WERI-Rb-1 (cell line): ENCODE measurements around the gene SLC22A1.
"Not testable (repeated sequence)": the region's sequence is repeated elsewhere in the genome, so short reads cannot be mapped to it uniquely, and the experiment has no call there.

ENCODE experiments used
- DNase-seq: peaks from one replicate; pipeline ENCODE4 v3.0.0-alpha.2; 2020
- H3K27ac ChIP-seq: fragments of 250-450 bp; sonication (Bioruptor Pico); 2 replicates; pipeline ENCODE4 v1.5.1; 2020; ENCODE audit warnings: mild to moderate bottlenecking, moderate library complexity
- H3K27me3 ChIP-seq: fragments of 250-450 bp; sonication (Bioruptor Pico); 2 replicates; pipeline ENCODE4 v1.5.1; 2021; ENCODE audit warnings: mild to moderate bottlenecking, low read depth, moderate library complexity; ENCODE audit not compliant: insufficient read depth, severe bottlenecking
- H3K36me3 ChIP-seq: fragments of 250-450 bp; sonication (Bioruptor Pico); 2 replicates; pipeline ENCODE4 v1.5.1; 2020; ENCODE audit warnings: mild to moderate bottlenecking, moderate library complexity
- H3K4me3 ChIP-seq: 2 replicates; pipeline ENCODE4 v1.5.1; 2011; ENCODE audit warnings: low read depth, mild to moderate bottlenecking, control low read depth, low read length
- H3K9me3 ChIP-seq: fragments of 250-450 bp; sonication (Bioruptor Pico); 2 replicates; pipeline ENCODE4 v1.5.1; 2021; ENCODE audit warnings: mild to moderate bottlenecking, moderate library complexity; ENCODE audit not compliant: severe bottlenecking
- CTCF ChIP-seq: IDR thresholded peaks from 2 replicates; pipeline ENCODE4 v1.5.1; 2011; ENCODE audit warnings: low read depth, mild to moderate bottlenecking, control low read depth, inconsistent platforms, low read length

SLC22A1 gene

GRCh38 chr6:160131636-160132296 is 10.2 kb downstream of the SLC22A1 start:
- H3K4me3 ChIP-seq: no peak overlapping the region
- no peak for DNase-seq
- peaks cover 78% of the 10 kb centered on the region for H3K27me3 ChIP-seq
- no peak for TF ChIP-seq CTCF
- no peak overlapping the region for H3K27ac ChIP-seq
- H3K9me3 ChIP-seq: no peaks in the 10 kb centered on the region
- no peaks in the 10 kb centered on the region for H3K36me3 ChIP-seq

GRCh38 chr6:160132297-160132637 is 10.7 kb downstream of the SLC22A1 start:
- DNase-seq: no peak
- Histone ChIP-seq H3K9me3 (no peaks in the 10 kb centered on the region), H3K27ac (no peak overlapping the region), H3K4me3 (no peak overlapping the region), H3K36me3 (no peaks in the 10 kb centered on the region), H3K27me3 (peaks cover 80% of the 10 kb centered on the region)
- TF ChIP-seq CTCF: no peak

- Histone ChIP-seq H3K27me3 (peaks cover 78% of the 10 kb centered on the region), H3K27ac (no peak overlapping the region), H3K36me3 (no peaks in the 10 kb centered on the region), H3K4me3 (no peak overlapping the region), H3K9me3 (no peaks in the 10 kb centered on the region)
- no peak for TF ChIP-seq CTCF
- DNase-seq: no peak
Observed at GRCh38 chr6:160132776-160133338, 11.2 kb downstream of the SLC22A1 start.

GRCh38 chr6:160133441-160134336 is 12.1 kb downstream of the SLC22A1 start:
- no peak for TF ChIP-seq CTCF
- Histone ChIP-seq H3K9me3 (no peaks in the 10 kb centered on the region), H3K27ac (no peak overlapping the region), H3K36me3 (no peaks in the 10 kb centered on the region), H3K4me3 (no peak overlapping the region), H3K27me3 (peaks cover 77% of the 10 kb centered on the region)
- no peak for DNase-seq

GRCh38 chr6:160134337-160134751 is 12.7 kb downstream of the SLC22A1 start:
- H3K27me3 ChIP-seq: peaks cover 76% of the 10 kb centered on the region
- DNase-seq, H3K27ac ChIP-seq, H3K4me3 ChIP-seq, H3K9me3 ChIP-seq, H3K36me3 ChIP-seq: not testable (repeated sequence)
